ENCODE results near the gene CCDC18.

CCDC18 gene

GRCh38 chr1:93306920-93307319 lies 126.4 kb downstream of the CCDC18 start:
- no peak for DNase-seq (ENCODE audit: low read depth)

GRCh38 chr1:93313026-93313425 lies 132.5 kb downstream of the CCDC18 start:
- no peak for DNase-seq (ENCODE audit: low read depth)

GRCh38 chr1:93317207-93317606 lies 136.7 kb downstream of the CCDC18 start:
- DNase-seq (ENCODE audit: low read depth): no peak

GRCh38 chr1:93317943-93318342 lies 137.4 kb downstream of the CCDC18 start:
- no peak for DNase-seq (ENCODE audit: low read depth)

- no peak for DNase-seq (ENCODE audit: low read depth)
Measured at GRCh38 chr1:93321720-93322119, 141.2 kb downstream of the CCDC18 start.

GRCh38 chr1:93322349-93322748 lies 141.8 kb downstream of the CCDC18 start:
- no peak for DNase-seq (ENCODE audit: low read depth)

- no peak for DNase-seq (ENCODE audit: low read depth)
Measured at GRCh38 chr1:93323185-93323820, 142.8 kb downstream of the CCDC18 start.

- DNase-seq (ENCODE audit: low read depth): no peak
Measured at GRCh38 chr1:93324486-93325464, 144.3 kb downstream of the CCDC18 start.

Data from stimulated activated CD8-positive, alpha-beta memory T cell treated with anti-CD3 and anti-CD28 coated beads, Interleukin-7, amount 100 ng/mL, for 24 hours (primary cell).